Measurements from ENCODE around the gene RCN1.

GRCh38 chr11:32069361-32070058 lies 21.4 kb upstream of the RCN1 start:
- TF ChIP-seq CTCF (IDR thresholded peaks at IDR 0.05) (no peak), ZFX (IDR thresholded peaks at IDR 0.05; ENCODE audit: borderline replicate concordance) (no peak)

Measured in 22Rv1 (cell line).